Mucosa of rectum (tissue), 2 donors: ENCODE data around the gene RYR3.

ENCODE experiments used
- H3K27ac ChIP-seq, 2 donors: one replicate each; pipeline ENCODE4 v1.7.0; 2013; ENCODE audit warnings: inconsistent platforms in 2 of 2, low read depth in 2 of 2, low read length in 2 of 2
- H3K27me3 ChIP-seq, 2 donors: one replicate each; pipeline ENCODE4 v1.7.0; 2013; ENCODE audit warnings: low read length in 2 of 2; ENCODE audit not compliant: control insufficient read depth in 2 of 2, insufficient read depth in 2 of 2
- H3K36me3 ChIP-seq, 2 donors: one replicate each; pipeline ENCODE4 v1.7.0; 2013; ENCODE audit warnings: low read length in 2 of 2; ENCODE audit not compliant: control insufficient read depth in 2 of 2, insufficient read depth in 2 of 2
- H3K4me1 ChIP-seq, 2 donors: one replicate each; pipeline ENCODE4 v1.7.0; 2013; ENCODE audit warnings: low read length in 2 of 2, mild to moderate bottlenecking in 1 of 2; ENCODE audit not compliant: control insufficient read depth in 2 of 2, insufficient read depth in 2 of 2
- H3K4me3 ChIP-seq, 2 donors: one replicate each; pipeline ENCODE4 v1.7.0; 2013; ENCODE audit warnings: low read length in 2 of 2
- H3K9ac ChIP-seq, 2 donors: one replicate each; pipeline ENCODE4 v1.7.0; 2013; ENCODE audit warnings: low read length in 2 of 2, low read depth in 1 of 2, mild to moderate bottlenecking in 1 of 2
- H3K9me3 ChIP-seq, 2 donors: one replicate each; pipeline ENCODE4 v1.7.0; 2013; ENCODE audit warnings: low read length in 2 of 2; ENCODE audit not compliant: control insufficient read depth in 2 of 2
- donor health status: healthy.
- donor health status: Normal muscosa, but diverticular disease.

The RYR3 gene

GRCh38 chr15:33489335-33489734 is 178.6 kb downstream of the RYR3 start:
- Histone ChIP-seq H3K4me3 (no peak overlapping the region), H3K9me3 (no peaks in the 10 kb centered on the region), H3K27ac (no peak overlapping the region), H3K36me3 (no peaks in the 10 kb centered on the region), H3K4me1 (no peaks in the 10 kb centered on the region), H3K27me3 (no peaks in the 10 kb centered on the region), H3K9ac (no peak overlapping the region)

GRCh38 chr15:33490703-33491102 is 179.9 kb downstream of the RYR3 start:
- Histone ChIP-seq H3K36me3 (no peaks in the 10 kb centered on the region), H3K9ac (no peak overlapping the region), H3K27me3 (no peaks in the 10 kb centered on the region), H3K4me3 (no peak overlapping the region), H3K27ac (no peak overlapping the region), H3K9me3 (no peaks in the 10 kb centered on the region), H3K4me1 (no peaks in the 10 kb centered on the region)

GRCh38 chr15:33492434-33493052 is 181.8 kb downstream of the RYR3 start:
- H3K4me3 ChIP-seq: no peak overlapping the region
- H3K27me3 ChIP-seq: no peaks in the 10 kb centered on the region
- H3K9me3 ChIP-seq: no peaks in the 10 kb centered on the region
- H3K36me3 ChIP-seq: no peaks in the 10 kb centered on the region
- H3K4me1 ChIP-seq: no peaks in the 10 kb centered on the region
- H3K9ac ChIP-seq: no peak overlapping the region
- no peak overlapping the region for H3K27ac ChIP-seq

- no peaks in the 10 kb centered on the region for H3K9me3 ChIP-seq
- H3K27me3 ChIP-seq: no peaks in the 10 kb centered on the region
- H3K27ac ChIP-seq: no peak overlapping the region
- H3K36me3 ChIP-seq: no peaks in the 10 kb centered on the region
- no peak overlapping the region for H3K9ac ChIP-seq
- H3K4me3 ChIP-seq: no peak overlapping the region
- H3K4me1 ChIP-seq: no peaks in the 10 kb centered on the region
Measured at GRCh38 chr15:33494306-33494705, 183.5 kb downstream of the RYR3 start.

GRCh38 chr15:33500432-33501195 is 189.8 kb downstream of the RYR3 start:
- Histone ChIP-seq H3K36me3 (no peaks in the 10 kb centered on the region), H3K9ac (no peak overlapping the region), H3K4me3 (no peak overlapping the region), H3K9me3 (no peaks in the 10 kb centered on the region), H3K27me3 (no peaks in the 10 kb centered on the region), H3K27ac (no peak overlapping the region), H3K4me1 (no peaks in the 10 kb centered on the region)

GRCh38 chr15:33503681-33504080 is 192.9 kb downstream of the RYR3 start:
- Histone ChIP-seq H3K27ac (no peak overlapping the region), H3K9me3 (no peaks in the 10 kb centered on the region), H3K27me3 (no peaks in the 10 kb centered on the region), H3K4me1 (no peaks in the 10 kb centered on the region), H3K4me3 (no peak overlapping the region), H3K36me3 (no peaks in the 10 kb centered on the region), H3K9ac (no peak overlapping the region)

- no peaks in the 10 kb centered on the region for H3K27me3 ChIP-seq
- H3K36me3 ChIP-seq: no peaks in the 10 kb centered on the region
- no peaks in the 10 kb centered on the region for H3K4me1 ChIP-seq
- no peaks in the 10 kb centered on the region for H3K9me3 ChIP-seq
- no peak overlapping the region for H3K4me3 ChIP-seq
- no peak overlapping the region for H3K27ac ChIP-seq
- H3K9ac ChIP-seq: no peak overlapping the region
Measured at GRCh38 chr15:33506781-33507296, 196.1 kb downstream of the RYR3 start.

GRCh38 chr15:33508703-33509102 is 197.9 kb downstream of the RYR3 start:
- H3K27me3 ChIP-seq: no peaks in the 10 kb centered on the region
- H3K9me3 ChIP-seq: no peaks in the 10 kb centered on the region
- H3K9ac ChIP-seq: no peak overlapping the region
- H3K4me3 ChIP-seq: no peak overlapping the region
- H3K27ac ChIP-seq: no peak overlapping the region
- no peaks in the 10 kb centered on the region for H3K4me1 ChIP-seq
- H3K36me3 ChIP-seq: no peaks in the 10 kb centered on the region

GRCh38 chr15:33515121-33515520 is 204.4 kb downstream of the RYR3 start:
- Histone ChIP-seq H3K9ac (no peak overlapping the region), H3K36me3 (no peaks in the 10 kb centered on the region), H3K9me3 (no peaks in the 10 kb centered on the region), H3K4me1 (no peaks in the 10 kb centered on the region), H3K27ac (no peak overlapping the region), H3K27me3 (no peaks in the 10 kb centered on the region), H3K4me3 (no peak overlapping the region)

- H3K27ac ChIP-seq: no peak overlapping the region
- H3K27me3 ChIP-seq: no peaks in the 10 kb centered on the region
- H3K4me1 ChIP-seq: no peaks in the 10 kb centered on the region
- no peaks in the 10 kb centered on the region for H3K36me3 ChIP-seq
- H3K9ac ChIP-seq: no peak overlapping the region
- no peak overlapping the region for H3K4me3 ChIP-seq
- no peaks in the 10 kb centered on the region for H3K9me3 ChIP-seq
Measured at GRCh38 chr15:33516563-33516962, 205.8 kb downstream of the RYR3 start.
